ENCODE results near the gene SORCS2. TPM values are rescaled to one million over a fixed set of nuclear protein-coding genes. Genes with fewer than 3 reads are reported as not detected.

The SORCS2 gene
- total and polyA plus RNA-seq, 4 donors: 2.2 to 7.7 (median 2.5) TPM

- Histone ChIP-seq H3K27ac (ENCODE audit: low read depth in 1 of 2, low read length in 1 of 2) (no peak overlapping the region), H3K4me1 (ENCODE audit: control insufficient read depth in 5 of 5, insufficient read depth in 5 of 5, low read length in 5 of 5) (peaks cover 0 to 4% (median 0%) of the 10 kb centered on the region in 5 donors), H3K9ac (ENCODE audit: insufficient read depth in 1 of 2, low read length in 2 of 2) (no peak overlapping the region), H3K27me3 (ENCODE audit: control insufficient read depth in 3 of 3, insufficient read depth in 3 of 3, low read length in 2 of 3) (no peaks in the 10 kb centered on the region), H3K9me3 (ENCODE audit: control insufficient read depth in 4 of 4, insufficient read depth in 3 of 4, low read length in 3 of 4) (peaks cover 0 to 10% (median 0%) of the 10 kb centered on the region in 4 donors), H3K4me3 (no peak overlapping the region), H3K36me3 (ENCODE audit: control insufficient read depth in 4 of 4, insufficient read depth in 4 of 4, low read length in 4 of 4) (no peaks in the 10 kb centered on the region)
- 79 to 82% methylated on average over 20 of the region's 20 CpGs for WGBS, 2 donors
- ATAC-seq (ENCODE audit: insufficient read depth, low FRiP score) (no peak), DNase-seq (peak in 2 of 3 donors; percentile 9 to 28)
- no peak for TF ChIP-seq CTCF (IDR thresholded peaks at IDR 0.05; ENCODE audit: control extremely low read depth, extremely low read depth)
Observed at GRCh38 chr4:7463566-7464258, 271.4 kb downstream of the SORCS2 start.

- H3K9ac ChIP-seq (ENCODE audit: insufficient read depth in 1 of 2, low read length in 2 of 2): no peak overlapping the region
- peaks cover 0 to 10% (median 0%) of the 10 kb centered on the region in 4 donors for H3K9me3 ChIP-seq (ENCODE audit: control insufficient read depth in 4 of 4, insufficient read depth in 3 of 4, low read length in 3 of 4)
- no peaks in the 10 kb centered on the region for H3K36me3 ChIP-seq (ENCODE audit: control insufficient read depth in 4 of 4, insufficient read depth in 4 of 4, low read length in 4 of 4)
- no peak for TF ChIP-seq CTCF (IDR thresholded peaks at IDR 0.05; ENCODE audit: control extremely low read depth, extremely low read depth)
- no peaks in the 10 kb centered on the region for H3K27me3 ChIP-seq (ENCODE audit: control insufficient read depth in 3 of 3, insufficient read depth in 3 of 3, low read length in 2 of 3)
- peaks cover 0 to 4% (median 0%) of the 10 kb centered on the region in 5 donors for H3K4me1 ChIP-seq (ENCODE audit: control insufficient read depth in 5 of 5, insufficient read depth in 5 of 5, low read length in 5 of 5)
- ATAC-seq (ENCODE audit: insufficient read depth, low FRiP score) (no peak), DNase-seq (no peak)
- H3K27ac ChIP-seq (ENCODE audit: low read depth in 1 of 2, low read length in 1 of 2): no peak overlapping the region
- H3K4me3 ChIP-seq: no peak overlapping the region
- 89 to 90% methylated on average over 5 of the region's 5 CpGs for WGBS, 2 donors
Observed at GRCh38 chr4:7464259-7464655, 271.9 kb downstream of the SORCS2 start.

GRCh38 chr4:7465017-7465416 is 272.7 kb downstream of the SORCS2 start:
- peaks cover 0 to 4% (median 0%) of the 10 kb centered on the region in 5 donors for H3K4me1 ChIP-seq (ENCODE audit: control insufficient read depth in 5 of 5, insufficient read depth in 5 of 5, low read length in 5 of 5)
- no peak for TF ChIP-seq CTCF (IDR thresholded peaks at IDR 0.05; ENCODE audit: control extremely low read depth, extremely low read depth)
- DNase-seq (no peak), ATAC-seq (ENCODE audit: insufficient read depth, low FRiP score) (no peak)
- no peaks in the 10 kb centered on the region for H3K27me3 ChIP-seq (ENCODE audit: control insufficient read depth in 3 of 3, insufficient read depth in 3 of 3, low read length in 2 of 3)
- no peaks in the 10 kb centered on the region for H3K36me3 ChIP-seq (ENCODE audit: control insufficient read depth in 4 of 4, insufficient read depth in 4 of 4, low read length in 4 of 4)
- WGBS, 2 donors: 81 to 93% methylated on average over 9 of the region's 9 CpGs
- H3K9me3 ChIP-seq (ENCODE audit: control insufficient read depth in 4 of 4, insufficient read depth in 3 of 4, low read length in 3 of 4): peaks cover 0 to 10% (median 0%) of the 10 kb centered on the region in 4 donors
- no peak overlapping the region for H3K4me3 ChIP-seq
- no peak overlapping the region for H3K27ac ChIP-seq (ENCODE audit: low read depth in 1 of 2, low read length in 1 of 2)
- no peak overlapping the region for H3K9ac ChIP-seq (ENCODE audit: insufficient read depth in 1 of 2, low read length in 2 of 2)
